Fibroblast of mammary gland (primary cell): ENCODE results near the gene NFIL3.
"Not testable (repeated sequence)": the region's sequence is repeated elsewhere in the genome, so short reads cannot be mapped to it uniquely, and the experiment has no call there.

Source experiments
- DNase-seq: peaks from one replicate; pipeline ENCODE4 v3.0.0-alpha.2; 2010; ENCODE audit warnings: low read depth
- H3K4me3 ChIP-seq: 2 replicates; pipeline ENCODE4 v1.5.1; 2011; ENCODE audit warnings: low read depth, mild to moderate bottlenecking, low read length, moderate library complexity; ENCODE audit not compliant: control insufficient read depth
- CTCF ChIP-seq: conservative IDR thresholded peaks from 2 replicates; pipeline ENCODE4 v1.5.1; 2011; ENCODE audit warnings: low read depth, low read length, inconsistent platforms; ENCODE audit not compliant: control insufficient read depth, insufficient read depth

NFIL3 gene

GRCh38 chr9:91383577-91383976 is 40.1 kb downstream of the NFIL3 start:
- no peak for TF ChIP-seq CTCF
- H3K4me3 ChIP-seq = no peak overlapping the region
- no peak for DNase-seq

GRCh38 chr9:91382298-91382697 is 41.3 kb downstream of the NFIL3 start:
- peak; percentile 6 for DNase-seq
- H3K4me3 ChIP-seq = no peak overlapping the region
- TF ChIP-seq CTCF = no peak

GRCh38 chr9:91379426-91379825 is 44.2 kb downstream of the NFIL3 start:
- no peak for TF ChIP-seq CTCF
- H3K4me3 ChIP-seq = no peak overlapping the region
- DNase-seq = no peak

GRCh38 chr9:91378695-91379127 is 44.9 kb downstream of the NFIL3 start:
- TF ChIP-seq CTCF = no peak
- peak; percentile 66 for DNase-seq

GRCh38 chr9:91378054-91378453 is 45.6 kb downstream of the NFIL3 start:
- DNase-seq, H3K4me3 ChIP-seq: not testable (repeated sequence)

More at GRCh38 chr9:91378695-91379127, 44.9 kb downstream of the NFIL3 start:
- no peak overlapping the region for H3K4me3 ChIP-seq

- DNase-seq = peak; percentile 17
- H3K4me3 ChIP-seq = no peak overlapping the region
- no peak for TF ChIP-seq CTCF
These were observed 47.4 kb downstream of the NFIL3 start for GRCh38 chr9:91376239-91376638.

GRCh38 chr9:91374939-91375338 is 48.7 kb downstream of the NFIL3 start:
- peak; percentile 74 for DNase-seq
- no peak overlapping the region for H3K4me3 ChIP-seq
- TF ChIP-seq CTCF = no peak

GRCh38 chr9:91371894-91372293 is 51.7 kb downstream of the NFIL3 start:
- TF ChIP-seq CTCF = no peak
- DNase-seq = no peak
- no peak overlapping the region for H3K4me3 ChIP-seq

- not testable (repeated sequence) for H3K4me3 ChIP-seq, DNase-seq
These were observed 53.6 kb downstream of the NFIL3 start for GRCh38 chr9:91370006-91370405.
